ENCODE measurements around the gene SCD5.
"Not testable (repeated sequence)": the region's sequence is repeated elsewhere in the genome, so short reads cannot be mapped to it uniquely, and the experiment has no call there.

Gene SCD5

GRCh38 chr4:82816874-82817273, 18.3 kb upstream of the SCD5 start:
- not testable (repeated sequence) for H3K27me3 ChIP-seq (ENCODE audit: control insufficient read depth in 2 of 2, insufficient read depth in 2 of 2, low read length in 2 of 2); H3K4me3 ChIP-seq (ENCODE audit: low read length in 2 of 2); H3K9me3 ChIP-seq (ENCODE audit: control insufficient read depth in 2 of 2, low read length in 2 of 2); H3K4me1 ChIP-seq (ENCODE audit: control insufficient read depth in 2 of 2, insufficient read depth in 2 of 2, low read length in 2 of 2); H3K9ac ChIP-seq (ENCODE audit: low read depth in 1 of 2, low read length in 2 of 2); H3K27ac ChIP-seq (ENCODE audit: low read depth in 2 of 2, low read length in 2 of 2)
- peaks cover 27 to 33% of the 10 kb centered on the region in 2 donors for H3K36me3 ChIP-seq (ENCODE audit: control insufficient read depth in 2 of 2, insufficient read depth in 2 of 2, low read length in 2 of 2)

GRCh38 chr4:82814034-82814433, 15.4 kb upstream of the SCD5 start:
- Histone ChIP-seq H3K4me3 (ENCODE audit: low read length in 2 of 2) (no peak overlapping the region), H3K36me3 (ENCODE audit: control insufficient read depth in 2 of 2, insufficient read depth in 2 of 2, low read length in 2 of 2) (peaks cover 10 to 13% of the 10 kb centered on the region in 2 donors), H3K9me3 (ENCODE audit: control insufficient read depth in 2 of 2, low read length in 2 of 2) (no peaks in the 10 kb centered on the region), H3K9ac (ENCODE audit: low read depth in 1 of 2, low read length in 2 of 2) (no peak overlapping the region), H3K4me1 (ENCODE audit: control insufficient read depth in 2 of 2, insufficient read depth in 2 of 2, low read length in 2 of 2) (no peaks in the 10 kb centered on the region), H3K27me3 (ENCODE audit: control insufficient read depth in 2 of 2, insufficient read depth in 2 of 2, low read length in 2 of 2) (no peaks in the 10 kb centered on the region), H3K27ac (ENCODE audit: low read depth in 2 of 2, low read length in 2 of 2) (no peak overlapping the region)

- no peaks in the 10 kb centered on the region for H3K9me3 ChIP-seq (ENCODE audit: control insufficient read depth in 2 of 2, low read length in 2 of 2)
- H3K27ac ChIP-seq (ENCODE audit: low read depth in 2 of 2, low read length in 2 of 2), result no peak overlapping the region
- no peaks in the 10 kb centered on the region for H3K27me3 ChIP-seq (ENCODE audit: control insufficient read depth in 2 of 2, insufficient read depth in 2 of 2, low read length in 2 of 2)
- H3K9ac ChIP-seq (ENCODE audit: low read depth in 1 of 2, low read length in 2 of 2), result no peak overlapping the region
- H3K36me3 ChIP-seq (ENCODE audit: control insufficient read depth in 2 of 2, insufficient read depth in 2 of 2, low read length in 2 of 2), result no peaks in the 10 kb centered on the region
- no peaks in the 10 kb centered on the region for H3K4me1 ChIP-seq (ENCODE audit: control insufficient read depth in 2 of 2, insufficient read depth in 2 of 2, low read length in 2 of 2)
- H3K4me3 ChIP-seq (ENCODE audit: low read length in 2 of 2), result no peak overlapping the region
These were observed 13.3 kb upstream of the SCD5 start for GRCh38 chr4:82811838-82812341.

- H3K9ac ChIP-seq (ENCODE audit: low read depth in 1 of 2, low read length in 2 of 2), result no peak overlapping the region
- no peak overlapping the region for H3K4me3 ChIP-seq (ENCODE audit: low read length in 2 of 2)
- no peaks in the 10 kb centered on the region for H3K9me3 ChIP-seq (ENCODE audit: control insufficient read depth in 2 of 2, low read length in 2 of 2)
- H3K4me1 ChIP-seq (ENCODE audit: control insufficient read depth in 2 of 2, insufficient read depth in 2 of 2, low read length in 2 of 2), result no peaks in the 10 kb centered on the region
- H3K27ac ChIP-seq (ENCODE audit: low read depth in 2 of 2, low read length in 2 of 2), result no peak overlapping the region
- no peaks in the 10 kb centered on the region for H3K36me3 ChIP-seq (ENCODE audit: control insufficient read depth in 2 of 2, insufficient read depth in 2 of 2, low read length in 2 of 2)
- H3K27me3 ChIP-seq (ENCODE audit: control insufficient read depth in 2 of 2, insufficient read depth in 2 of 2, low read length in 2 of 2), result no peaks in the 10 kb centered on the region
These were observed 12.8 kb upstream of the SCD5 start for GRCh38 chr4:82811392-82811791.

GRCh38 chr4:82810176-82810575, 11.6 kb upstream of the SCD5 start:
- H3K9me3 ChIP-seq (ENCODE audit: control insufficient read depth in 2 of 2, low read length in 2 of 2), result no peaks in the 10 kb centered on the region
- no peak overlapping the region for H3K27ac ChIP-seq (ENCODE audit: low read depth in 2 of 2, low read length in 2 of 2)
- H3K4me3 ChIP-seq (ENCODE audit: low read length in 2 of 2), result no peak overlapping the region
- no peaks in the 10 kb centered on the region for H3K27me3 ChIP-seq (ENCODE audit: control insufficient read depth in 2 of 2, insufficient read depth in 2 of 2, low read length in 2 of 2)
- H3K4me1 ChIP-seq (ENCODE audit: control insufficient read depth in 2 of 2, insufficient read depth in 2 of 2, low read length in 2 of 2), result no peaks in the 10 kb centered on the region
- H3K9ac ChIP-seq (ENCODE audit: low read depth in 1 of 2, low read length in 2 of 2), result no peak overlapping the region
- no peaks in the 10 kb centered on the region for H3K36me3 ChIP-seq (ENCODE audit: control insufficient read depth in 2 of 2, insufficient read depth in 2 of 2, low read length in 2 of 2)

GRCh38 chr4:82809619-82810018, 11.0 kb upstream of the SCD5 start:
- no peak overlapping the region for H3K4me3 ChIP-seq (ENCODE audit: low read length in 2 of 2)
- no peaks in the 10 kb centered on the region for H3K27me3 ChIP-seq (ENCODE audit: control insufficient read depth in 2 of 2, insufficient read depth in 2 of 2, low read length in 2 of 2)
- no peak overlapping the region for H3K27ac ChIP-seq (ENCODE audit: low read depth in 2 of 2, low read length in 2 of 2)
- no peaks in the 10 kb centered on the region for H3K4me1 ChIP-seq (ENCODE audit: control insufficient read depth in 2 of 2, insufficient read depth in 2 of 2, low read length in 2 of 2)
- no peaks in the 10 kb centered on the region for H3K9me3 ChIP-seq (ENCODE audit: control insufficient read depth in 2 of 2, low read length in 2 of 2)
- H3K9ac ChIP-seq (ENCODE audit: low read depth in 1 of 2, low read length in 2 of 2), result no peak overlapping the region
- no peaks in the 10 kb centered on the region for H3K36me3 ChIP-seq (ENCODE audit: control insufficient read depth in 2 of 2, insufficient read depth in 2 of 2, low read length in 2 of 2)

GRCh38 chr4:82803746-82804145, 5.2 kb upstream of the SCD5 start:
- H3K9ac ChIP-seq (ENCODE audit: low read depth in 1 of 2, low read length in 2 of 2), result no peak overlapping the region
- peaks cover 2 to 4% of the 10 kb centered on the region in 2 donors for H3K4me1 ChIP-seq (ENCODE audit: control insufficient read depth in 2 of 2, insufficient read depth in 2 of 2, low read length in 2 of 2)
- H3K27me3 ChIP-seq (ENCODE audit: control insufficient read depth in 2 of 2, insufficient read depth in 2 of 2, low read length in 2 of 2), result peaks cover 0 to 4% of the 10 kb centered on the region in 2 donors
- no peaks in the 10 kb centered on the region for H3K9me3 ChIP-seq (ENCODE audit: control insufficient read depth in 2 of 2, low read length in 2 of 2)
- no peak overlapping the region for H3K27ac ChIP-seq (ENCODE audit: low read depth in 2 of 2, low read length in 2 of 2)
- H3K4me3 ChIP-seq (ENCODE audit: low read length in 2 of 2), result no peak overlapping the region
- no peaks in the 10 kb centered on the region for H3K36me3 ChIP-seq (ENCODE audit: control insufficient read depth in 2 of 2, insufficient read depth in 2 of 2, low read length in 2 of 2)

- Histone ChIP-seq H3K4me1 (ENCODE audit: control insufficient read depth in 2 of 2, insufficient read depth in 2 of 2, low read length in 2 of 2) (peaks cover 2 to 4% of the 10 kb centered on the region in 2 donors), H3K9ac (ENCODE audit: low read depth in 1 of 2, low read length in 2 of 2) (no peak overlapping the region), H3K27ac (ENCODE audit: low read depth in 2 of 2, low read length in 2 of 2) (no peak overlapping the region), H3K4me3 (ENCODE audit: low read length in 2 of 2) (no peak overlapping the region), H3K27me3 (ENCODE audit: control insufficient read depth in 2 of 2, insufficient read depth in 2 of 2, low read length in 2 of 2) (peaks cover 0 to 4% of the 10 kb centered on the region in 2 donors), H3K36me3 (ENCODE audit: control insufficient read depth in 2 of 2, insufficient read depth in 2 of 2, low read length in 2 of 2) (no peaks in the 10 kb centered on the region), H3K9me3 (ENCODE audit: control insufficient read depth in 2 of 2, low read length in 2 of 2) (no peaks in the 10 kb centered on the region)
These were observed 4.3 kb upstream of the SCD5 start for GRCh38 chr4:82802911-82803310.

GRCh38 chr4:82801910-82802521, 3.4 kb upstream of the SCD5 start:
- H3K9me3 ChIP-seq (ENCODE audit: control insufficient read depth in 2 of 2, low read length in 2 of 2), result no peaks in the 10 kb centered on the region
- no peaks in the 10 kb centered on the region for H3K36me3 ChIP-seq (ENCODE audit: control insufficient read depth in 2 of 2, insufficient read depth in 2 of 2, low read length in 2 of 2)
- H3K4me3 ChIP-seq (ENCODE audit: low read length in 2 of 2), result no peak overlapping the region
- peaks cover 2 to 4% of the 10 kb centered on the region in 2 donors for H3K4me1 ChIP-seq (ENCODE audit: control insufficient read depth in 2 of 2, insufficient read depth in 2 of 2, low read length in 2 of 2)
- H3K27ac ChIP-seq (ENCODE audit: low read depth in 2 of 2, low read length in 2 of 2), result no peak overlapping the region
- peaks cover under 1 to 8% of the 10 kb centered on the region in 2 donors for H3K27me3 ChIP-seq (ENCODE audit: control insufficient read depth in 2 of 2, insufficient read depth in 2 of 2, low read length in 2 of 2)
- H3K9ac ChIP-seq (ENCODE audit: low read depth in 1 of 2, low read length in 2 of 2), result no peak overlapping the region

GRCh38 chr4:82799006-82799881, 648 bp upstream of the SCD5 start:
- Histone ChIP-seq H3K27me3 (ENCODE audit: control insufficient read depth in 2 of 2, insufficient read depth in 2 of 2, low read length in 2 of 2) (peaks cover 2 to 8% of the 10 kb centered on the region in 2 donors), H3K4me3 (ENCODE audit: low read length in 2 of 2) (peak overlapping the region; percentile 68 to 70), H3K27ac (ENCODE audit: low read depth in 2 of 2, low read length in 2 of 2) (no peak overlapping the region), H3K9ac (ENCODE audit: low read depth in 1 of 2, low read length in 2 of 2) (no peak overlapping the region), H3K4me1 (ENCODE audit: control insufficient read depth in 2 of 2, insufficient read depth in 2 of 2, low read length in 2 of 2) (peaks cover 4 to 6% of the 10 kb centered on the region in 2 donors), H3K36me3 (ENCODE audit: control insufficient read depth in 2 of 2, insufficient read depth in 2 of 2, low read length in 2 of 2) (no peaks in the 10 kb centered on the region), H3K9me3 (ENCODE audit: control insufficient read depth in 2 of 2, low read length in 2 of 2) (no peaks in the 10 kb centered on the region)

Data from mucosa of rectum (tissue), 2 donors.